GM19463 (cell line): Measurements from ENCODE around the gene SLC25A19.
"Not testable (repeated sequence)": the region's sequence is repeated elsewhere in the genome, so short reads cannot be mapped to it uniquely, and the experiment has no call there.

Experiments
- ATAC-seq: cut with Tn5 transposase; IDR thresholded peaks from one replicate; pipeline ENCODE4 v1.9.1; 2021; ENCODE audit warnings: mild to moderate bottlenecking, moderate library complexity; ENCODE audit not compliant: unreplicated experiment

Gene SLC25A19

GRCh38 chr17:75301502-75302206, 12.4 kb upstream of the SLC25A19 start:
- no peak for ATAC-seq

GRCh38 chr17:75301049-75301448, 11.8 kb upstream of the SLC25A19 start:
- no peak for ATAC-seq

- ATAC-seq, result no peak
These were observed 11.0 kb upstream of the SLC25A19 start for GRCh38 chr17:75300280-75300679.

- ATAC-seq, result peak; percentile 60
These were observed 6.2 kb upstream of the SLC25A19 start for GRCh38 chr17:75295201-75296158.

GRCh38 chr17:75292810-75293448, 3.7 kb upstream of the SLC25A19 start:
- not testable (repeated sequence) for ATAC-seq

GRCh38 chr17:75289832-75290337, 652 bp upstream of the SLC25A19 start:
- no peak for ATAC-seq

- ATAC-seq, result peak; percentile 6
These were observed 491 bp downstream of the SLC25A19 start for GRCh38 chr17:75288770-75289114.

GRCh38 chr17:75288359-75288758, 874 bp downstream of the SLC25A19 start:
- no peak for ATAC-seq

GRCh38 chr17:75287221-75287620, 2.0 kb downstream of the SLC25A19 start:
- ATAC-seq, result no peak

- no peak for ATAC-seq
These were observed 4.1 kb downstream of the SLC25A19 start for GRCh38 chr17:75285123-75285522.

GRCh38 chr17:75280189-75280588, 9.0 kb downstream of the SLC25A19 start:
- not testable (repeated sequence) for ATAC-seq

GRCh38 chr17:75277664-75278071, 11.6 kb downstream of the SLC25A19 start:
- ATAC-seq, result no peak

GRCh38 chr17:75273977-75274708, 15.1 kb downstream of the SLC25A19 start:
- no peak for ATAC-seq

- no peak for ATAC-seq
These were observed 16.4 kb downstream of the SLC25A19 start for GRCh38 chr17:75272848-75273184.

GRCh38 chr17:75271955-75272847, 17.0 kb downstream of the SLC25A19 start:
- no peak for ATAC-seq

GRCh38 chr17:75271233-75271954, 17.8 kb downstream of the SLC25A19 start:
- peak; percentile 73 for ATAC-seq

- ATAC-seq, result no peak
These were observed 18.3 kb downstream of the SLC25A19 start, which contains the start of gene MIF4GD for GRCh38 chr17:75270966-75271232. TSS of gene MIF4GD (minus strand) at chr17:75271231. CDS start at chr17:75270195, 1,036 bp downstream.

GRCh38 chr17:75270218-75270965, 18.8 kb downstream of the SLC25A19 start:
- peak; percentile 38 for ATAC-seq

- ATAC-seq, result no peak
These were observed 19.4 kb downstream of the SLC25A19 start for GRCh38 chr17:75269844-75270217.
